Esophagus squamous epithelium (tissue), 4 donors: ENCODE measurements around the gene RNF38.

Experiments used
- CTCF ChIP-seq, 6 experiments: fragments of 450-650 bp in 4 of 6; fragments of 200-600 bp in 2 of 6; sonication (generic) in 2 of 6; IDR thresholded peaks; one replicate each; pipeline ENCODE4 v1.5.1; 2016 to 2019; ENCODE audit warnings: antibody characterized with exemption in 6 of 6, mild to moderate bottlenecking in 4 of 6, moderate library complexity in 4 of 6
- POLR2A ChIP-seq, 4 donors: fragments of 450-650 bp; IDR thresholded peaks; one replicate each; pipeline ENCODE4 v1.6.1; 2017; ENCODE audit warnings: antibody characterized with exemption in 4 of 4, mild to moderate bottlenecking in 4 of 4, moderate library complexity in 3 of 4

GRCh38 chr9:36358486-36358885, 41.6 kb downstream of the RNF38 start:
- TF ChIP-seq CTCF (IDR thresholded peaks at IDR 0.05) (no peak), POLR2A (IDR thresholded peaks at IDR 0.05) (no peak)
